NK-92 treated with Interleukin-12 subunit alpha and Interleukin-12 subunit beta, amount 100 ng/mL, for 24 hours (cell line): ENCODE measurements around the gene URAD.

ENCODE experiments used
- DNase-seq: peaks from one replicate; lab custom pipeline; 2025; lab: John Stamatoyannopoulos, UW

The URAD gene

DNA sequence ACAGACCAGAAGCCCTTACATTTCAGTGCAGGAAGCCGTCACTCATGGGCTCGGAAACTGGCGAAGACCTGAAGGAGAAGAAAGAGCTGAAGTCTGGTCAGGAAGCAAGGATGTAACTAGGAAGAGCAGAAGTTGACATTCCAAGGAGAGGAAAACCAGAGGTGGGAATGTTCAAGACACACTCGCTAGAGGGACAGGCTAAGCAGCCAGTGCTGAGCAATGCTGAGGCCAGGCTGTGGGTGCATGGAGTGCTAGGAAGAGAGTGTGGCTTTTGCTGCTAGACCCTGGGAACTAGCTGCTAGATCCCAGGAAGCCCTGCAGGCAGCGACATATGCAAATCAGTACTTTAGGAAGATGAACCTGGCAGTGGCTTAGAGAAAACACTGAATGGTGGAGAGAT, 12.1 kb upstream of the URAD start:
- DNase-seq, result no peak

- no peak for DNase-seq
Measured at GRCh38 chr13:27997904-27998522, 9.5 kb upstream of the URAD start.

DNA sequence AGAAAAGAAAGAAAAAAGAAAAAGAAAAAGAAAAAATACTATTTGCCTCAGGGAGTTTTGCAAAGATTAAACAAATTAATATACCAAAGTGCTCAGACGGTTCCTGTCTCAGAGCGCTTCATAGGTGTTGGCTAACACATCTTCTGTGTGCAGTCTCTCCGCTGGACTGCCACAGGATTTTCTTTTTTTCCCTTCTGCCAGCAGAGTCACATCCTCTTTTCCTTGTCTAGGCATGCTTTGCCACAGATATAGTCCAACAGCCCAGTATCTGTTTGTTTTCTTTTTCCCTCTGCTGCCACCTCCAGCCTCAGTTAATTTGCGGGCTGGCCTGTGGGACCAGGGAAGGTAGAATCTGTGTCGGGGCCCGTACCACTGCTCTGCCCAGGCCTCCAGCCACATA, 3.4 kb upstream of the URAD start:
- no peak for DNase-seq

DNA sequence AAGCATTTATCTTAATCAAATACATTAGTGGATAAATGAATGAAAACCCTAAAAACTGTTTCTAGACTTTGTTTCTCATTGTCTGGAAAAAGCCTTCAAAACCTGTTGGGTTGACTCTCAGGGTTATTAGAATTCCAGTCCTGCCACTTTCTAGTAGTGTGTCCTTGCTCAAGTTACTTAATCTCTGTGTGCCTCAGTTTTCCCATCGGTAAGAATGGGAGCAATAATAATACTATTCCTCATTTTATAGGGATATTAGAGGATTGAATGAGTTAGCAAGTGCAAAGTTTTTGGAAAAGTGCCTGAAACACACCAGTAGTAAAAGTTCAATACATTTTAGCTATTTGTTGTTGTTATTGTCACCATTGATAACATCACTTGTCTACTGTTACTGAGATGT, 2.9 kb downstream of the URAD start:
- no peak for DNase-seq

DNA sequence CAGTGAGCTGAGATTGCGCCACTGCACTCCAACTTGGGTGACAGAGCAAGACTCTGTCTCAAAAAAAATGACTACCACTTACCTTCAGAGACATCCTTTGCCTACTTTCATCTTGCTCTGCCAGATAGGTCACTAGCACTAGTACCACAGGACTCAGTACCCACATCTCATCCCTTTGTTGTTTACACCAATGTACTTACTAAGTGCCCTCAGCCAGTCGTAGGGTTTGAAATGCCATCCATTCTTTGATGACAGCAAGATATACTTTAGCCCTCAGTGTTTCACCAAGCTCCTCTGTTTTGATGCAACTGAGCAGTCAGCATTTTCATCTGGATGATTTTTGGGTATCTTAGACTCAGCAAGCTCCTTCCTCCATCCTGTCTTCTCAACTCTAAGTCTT, 6.1 kb downstream of the URAD start:
- no peak for DNase-seq

- DNase-seq, result no peak
Measured at GRCh38 chr13:27981006-27981708, 7.3 kb downstream of the URAD start.

DNA sequence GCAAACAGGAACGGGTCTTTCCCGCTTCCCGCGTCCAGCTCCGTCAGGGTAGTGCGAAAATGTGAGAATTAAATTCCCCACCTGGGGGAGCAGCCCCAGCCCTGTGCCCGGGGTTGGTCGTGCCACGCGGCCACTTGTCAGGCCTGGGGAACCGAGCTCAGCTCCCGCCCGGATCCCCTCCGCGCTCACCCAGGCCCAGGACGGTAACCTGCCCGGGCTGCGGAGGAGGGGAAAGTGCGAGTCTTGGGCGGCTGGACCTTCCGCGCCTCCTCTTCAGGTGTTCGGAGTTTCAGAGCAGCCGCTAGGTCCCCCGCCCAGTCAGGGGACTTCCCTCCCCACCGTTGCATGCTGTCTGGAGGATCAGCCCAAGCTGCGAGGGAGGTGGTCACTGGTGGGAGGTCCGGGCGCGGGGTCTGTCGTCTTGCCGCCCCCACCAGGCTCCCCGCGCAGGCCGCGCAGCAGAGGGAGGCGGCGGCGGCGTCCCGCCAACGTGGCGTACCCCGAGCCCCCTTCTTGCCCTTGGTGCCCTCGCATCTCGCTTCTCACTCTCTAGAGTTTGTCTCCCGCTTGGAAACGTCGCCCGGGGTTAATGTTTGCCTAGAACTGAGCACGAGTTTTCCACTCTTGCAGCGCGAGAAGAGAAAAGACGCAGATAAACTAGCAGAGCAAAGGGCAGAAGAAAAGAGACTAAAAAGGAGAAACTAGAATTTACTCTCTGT, 8.1 kb downstream of the URAD start:
- no peak for DNase-seq

- DNase-seq, result no peak
Measured at GRCh38 chr13:27979765-27980279, 8.7 kb downstream of the URAD start.

GRCh38 chr13:27979001-27979643, 9.4 kb downstream of the URAD start:
- no peak for DNase-seq

GRCh38 chr13:27978301-27978968, 10.1 kb downstream of the URAD start:
- DNase-seq, result no peak

- DNase-seq, result no peak
Measured at GRCh38 chr13:27977476-27978300, 10.8 kb downstream of the URAD start.

DNA sequence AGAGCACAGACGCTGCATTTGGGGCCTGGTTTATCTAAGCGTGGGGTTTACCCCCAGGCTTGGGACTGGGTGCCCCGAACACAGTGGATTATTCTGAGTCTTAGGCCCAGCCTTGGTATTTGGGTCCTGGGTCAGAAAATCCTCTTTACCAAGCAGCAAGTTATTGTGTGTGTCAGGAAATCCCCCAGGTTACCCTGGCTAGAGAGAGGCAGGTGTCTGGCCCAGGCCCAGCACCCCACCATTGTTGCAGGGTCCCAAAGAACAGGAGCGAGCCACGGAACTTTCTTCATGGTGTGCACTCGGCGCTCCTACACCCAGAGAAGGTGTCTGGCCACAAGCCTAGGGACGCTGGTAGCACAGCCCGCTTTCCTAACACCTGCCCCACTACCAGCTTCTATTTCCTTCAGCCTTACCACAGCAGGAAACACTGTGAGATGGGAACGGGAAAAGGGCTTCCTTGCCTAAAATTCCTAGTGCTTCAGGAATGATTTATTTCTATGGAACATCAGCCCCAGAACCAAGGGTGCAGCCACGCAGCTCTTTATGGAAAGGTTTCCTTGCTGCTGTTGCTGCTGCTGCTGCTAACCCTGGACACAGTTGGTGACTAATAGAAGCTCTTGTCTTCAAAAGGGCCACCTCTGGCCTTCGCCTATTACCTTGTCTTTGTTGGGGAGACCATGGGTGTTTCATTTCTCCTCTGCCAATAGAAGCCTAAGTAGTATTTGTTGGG, 12.0 kb downstream of the URAD start:
- no peak for DNase-seq

GRCh38 chr13:27975564-27976361, 12.7 kb downstream of the URAD start:
- DNase-seq, result no peak

GRCh38 chr13:27973961-27974662, 14.4 kb downstream of the URAD start:
- no peak for DNase-seq

DNA sequence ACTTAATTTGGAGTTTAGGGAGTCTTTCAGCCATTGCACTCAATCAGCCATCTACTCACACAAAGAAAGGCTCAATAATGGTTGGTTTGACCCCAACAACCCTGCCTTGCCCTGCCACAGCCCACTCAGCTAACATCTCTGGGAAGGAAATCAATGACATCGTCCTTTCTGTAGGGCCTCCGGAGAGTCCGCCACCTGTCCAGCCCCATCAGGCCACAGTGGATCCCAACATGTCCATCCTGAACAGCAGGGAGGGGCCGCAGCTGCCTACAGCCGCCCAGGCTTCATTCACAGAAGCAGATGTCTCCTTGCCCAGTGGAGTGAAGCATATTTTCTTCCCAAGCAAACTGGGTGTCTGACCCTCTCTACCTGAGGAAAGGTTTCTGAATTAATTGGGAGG, 15.2 kb downstream of the URAD start:
- no peak for DNase-seq

DNA sequence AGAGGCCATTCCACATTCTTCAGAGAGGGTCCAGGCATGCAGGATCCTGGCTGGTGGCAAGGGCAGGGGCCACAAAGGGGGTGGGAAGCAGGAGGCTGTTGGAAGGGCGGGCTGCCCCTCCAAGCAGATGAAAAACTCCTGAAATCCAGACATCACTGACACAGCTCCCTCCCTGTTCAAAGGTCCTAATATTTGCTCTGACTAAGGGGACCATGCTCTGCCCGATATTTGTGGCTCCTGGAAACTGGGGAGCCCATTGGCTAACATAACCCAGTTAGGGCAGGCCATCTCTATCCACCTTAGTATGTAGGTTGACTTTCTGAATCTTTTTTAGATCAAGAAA, 16.0 kb downstream of the URAD start:
- DNase-seq, result no peak

- DNase-seq, result no peak
Measured at GRCh38 chr13:27971776-27972477, 16.6 kb downstream of the URAD start.

DNA sequence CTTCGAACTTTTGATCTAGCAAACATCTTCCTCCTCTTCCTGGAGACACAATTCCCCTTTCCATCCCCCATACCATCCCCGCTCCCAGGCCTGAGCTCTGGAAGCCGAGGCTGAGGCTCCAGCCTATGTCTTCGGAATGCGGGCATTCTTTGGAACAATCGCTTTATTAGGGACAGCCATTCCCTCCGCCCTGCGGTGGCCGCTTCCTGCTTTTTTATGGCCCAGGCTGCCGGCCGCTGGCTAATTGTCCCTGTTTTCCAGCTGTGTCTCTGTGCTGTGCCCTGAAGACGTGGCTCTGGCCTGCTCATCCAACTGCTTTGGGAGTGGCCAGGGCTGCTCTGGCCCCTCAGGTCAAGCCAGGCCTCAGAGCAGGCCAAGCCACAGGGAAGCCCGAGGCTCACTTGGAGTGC, 17.3 kb downstream of the URAD start:
- no peak for DNase-seq
